Fibroblast of mammary gland (primary cell): ENCODE measurements around the gene ETV6.

Experiments used
- DNase-seq: peaks from one replicate; pipeline ENCODE4 v3.0.0-alpha.2; 2010; ENCODE audit warnings: low read depth
- H3K4me3 ChIP-seq: 2 replicates; pipeline ENCODE4 v1.5.1; 2011; ENCODE audit warnings: low read depth, mild to moderate bottlenecking, low read length, moderate library complexity; ENCODE audit not compliant: control insufficient read depth
- TF ChIP-seq, protein P1 (sequence below): conservative IDR thresholded peaks from 2 replicates; pipeline ENCODE4 v1.5.1; 2011; ENCODE audit warnings: low read depth, low read length, inconsistent platforms; ENCODE audit not compliant: control insufficient read depth, insufficient read depth

Gene ETV6

DNA sequence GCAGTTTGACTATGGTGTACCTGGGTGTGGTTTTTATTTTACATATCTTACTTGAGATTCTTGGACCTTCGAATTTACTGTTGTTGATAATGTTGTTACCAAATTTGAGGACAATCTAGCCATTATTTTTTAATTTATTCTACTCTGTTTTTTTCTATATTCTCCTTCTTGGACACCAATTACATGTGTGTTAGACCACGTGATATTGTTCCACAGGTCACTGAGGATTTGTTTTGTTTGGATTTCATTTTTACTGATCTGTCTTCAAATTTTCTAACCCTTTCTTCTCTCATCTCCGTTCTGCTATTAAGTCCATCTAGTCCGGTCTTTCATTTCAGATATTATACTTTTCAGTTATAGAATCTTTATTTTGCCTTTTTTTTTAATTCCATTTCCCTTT lies 216.3 kb downstream of the ETV6 start:
- TF ChIP-seq, protein P1, sequence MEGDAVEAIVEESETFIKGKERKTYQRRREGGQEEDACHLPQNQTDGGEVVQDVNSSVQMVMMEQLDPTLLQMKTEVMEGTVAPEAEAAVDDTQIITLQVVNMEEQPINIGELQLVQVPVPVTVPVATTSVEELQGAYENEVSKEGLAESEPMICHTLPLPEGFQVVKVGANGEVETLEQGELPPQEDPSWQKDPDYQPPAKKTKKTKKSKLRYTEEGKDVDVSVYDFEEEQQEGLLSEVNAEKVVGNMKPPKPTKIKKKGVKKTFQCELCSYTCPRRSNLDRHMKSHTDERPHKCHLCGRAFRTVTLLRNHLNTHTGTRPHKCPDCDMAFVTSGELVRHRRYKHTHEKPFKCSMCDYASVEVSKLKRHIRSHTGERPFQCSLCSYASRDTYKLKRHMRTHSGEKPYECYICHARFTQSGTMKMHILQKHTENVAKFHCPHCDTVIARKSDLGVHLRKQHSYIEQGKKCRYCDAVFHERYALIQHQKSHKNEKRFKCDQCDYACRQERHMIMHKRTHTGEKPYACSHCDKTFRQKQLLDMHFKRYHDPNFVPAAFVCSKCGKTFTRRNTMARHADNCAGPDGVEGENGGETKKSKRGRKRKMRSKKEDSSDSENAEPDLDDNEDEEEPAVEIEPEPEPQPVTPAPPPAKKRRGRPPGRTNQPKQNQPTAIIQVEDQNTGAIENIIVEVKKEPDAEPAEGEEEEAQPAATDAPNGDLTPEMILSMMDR, result no peak
- H3K4me3 ChIP-seq, result no peak overlapping the region
- DNase-seq, result no peak

DNA sequence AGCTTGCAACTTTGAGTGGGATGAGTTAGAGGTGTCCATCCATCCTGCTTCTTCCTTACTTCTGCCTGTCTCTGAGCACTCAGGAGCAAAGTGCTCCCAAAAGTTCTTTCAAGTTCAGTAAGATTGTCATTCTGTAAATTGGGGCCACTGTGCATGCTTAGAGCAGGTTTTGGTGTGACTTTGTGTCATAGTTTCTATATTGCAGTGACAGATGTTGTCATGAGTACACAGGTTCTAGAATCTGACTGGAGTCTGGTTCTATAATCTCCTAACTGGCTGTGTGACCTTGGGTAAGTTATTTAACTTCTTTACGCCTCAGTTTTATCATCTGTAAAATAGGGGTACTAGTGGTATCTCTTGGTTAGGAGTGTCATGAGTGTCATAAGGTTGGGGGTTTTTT lies 218.6 kb downstream of the ETV6 start:
- TF ChIP-seq, protein P1, result no peak

DNA sequence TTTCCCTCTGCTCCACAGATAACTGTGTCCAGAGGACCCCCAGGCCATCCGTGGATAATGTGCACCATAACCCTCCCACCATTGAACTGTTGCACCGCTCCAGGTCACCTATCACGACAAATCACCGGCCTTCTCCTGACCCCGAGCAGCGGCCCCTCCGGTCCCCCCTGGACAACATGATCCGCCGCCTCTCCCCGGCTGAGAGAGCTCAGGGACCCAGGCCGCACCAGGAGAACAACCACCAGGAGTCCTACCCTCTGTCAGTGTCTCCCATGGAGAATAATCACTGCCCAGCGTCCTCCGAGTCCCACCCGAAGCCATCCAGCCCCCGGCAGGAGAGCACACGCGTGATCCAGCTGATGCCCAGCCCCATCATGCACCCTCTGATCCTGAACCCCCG lies 219.9 kb downstream of the ETV6 start:
- no peak for DNase-seq
- no peak overlapping the region for H3K4me3 ChIP-seq
- TF ChIP-seq, protein P1, result no peak

More for the DNA sequence above, 218.6 kb downstream of the ETV6 start:
- no peak overlapping the region for H3K4me3 ChIP-seq
- no peak for DNase-seq

DNA sequence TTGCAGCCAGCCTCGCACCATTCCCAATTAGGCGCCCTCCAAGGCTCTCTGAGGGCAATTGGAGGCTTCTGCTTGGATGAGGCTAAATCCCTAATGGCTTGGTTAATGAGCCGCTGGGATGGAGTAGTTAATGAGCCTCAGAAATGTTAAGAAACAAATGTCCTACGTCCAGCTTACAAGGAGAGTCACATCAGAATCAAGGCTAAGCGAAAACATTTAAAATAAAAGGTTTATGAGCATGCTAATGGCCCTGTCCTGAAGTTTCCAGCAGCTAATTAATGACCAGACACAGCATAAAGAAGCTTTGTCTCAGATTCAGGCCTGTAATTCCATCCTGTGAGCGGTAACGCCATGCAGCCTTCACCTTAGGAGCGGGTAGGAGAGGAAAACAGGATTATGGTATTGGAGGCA lies 220.6 kb downstream of the ETV6 start:
- DNase-seq, result no peak
- TF ChIP-seq, protein P1, result no peak
- H3K4me3 ChIP-seq, result no peak overlapping the region

DNA sequence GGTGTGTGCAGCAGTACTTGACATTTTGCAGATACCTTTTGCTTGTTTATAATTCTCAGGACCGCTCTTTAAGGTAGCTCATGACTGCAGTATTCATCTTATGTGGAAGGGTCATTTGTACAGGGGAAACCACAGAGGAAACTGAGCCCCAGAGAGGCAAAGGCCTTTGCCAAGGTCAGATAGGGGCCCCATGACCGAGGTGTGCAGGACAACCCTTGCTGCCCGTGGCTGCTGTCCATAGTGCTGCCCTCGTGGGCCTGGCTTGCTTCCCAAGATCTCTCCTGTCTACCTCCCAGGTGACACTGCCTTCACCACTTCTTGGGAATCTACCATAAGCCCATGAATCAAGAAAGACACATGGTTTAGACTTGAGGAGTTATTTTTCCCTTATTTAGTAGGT lies 222.6 kb downstream of the ETV6 start:
- no peak for DNase-seq
- H3K4me3 ChIP-seq, result no peak overlapping the region
- TF ChIP-seq, protein P1, result no peak

DNA sequence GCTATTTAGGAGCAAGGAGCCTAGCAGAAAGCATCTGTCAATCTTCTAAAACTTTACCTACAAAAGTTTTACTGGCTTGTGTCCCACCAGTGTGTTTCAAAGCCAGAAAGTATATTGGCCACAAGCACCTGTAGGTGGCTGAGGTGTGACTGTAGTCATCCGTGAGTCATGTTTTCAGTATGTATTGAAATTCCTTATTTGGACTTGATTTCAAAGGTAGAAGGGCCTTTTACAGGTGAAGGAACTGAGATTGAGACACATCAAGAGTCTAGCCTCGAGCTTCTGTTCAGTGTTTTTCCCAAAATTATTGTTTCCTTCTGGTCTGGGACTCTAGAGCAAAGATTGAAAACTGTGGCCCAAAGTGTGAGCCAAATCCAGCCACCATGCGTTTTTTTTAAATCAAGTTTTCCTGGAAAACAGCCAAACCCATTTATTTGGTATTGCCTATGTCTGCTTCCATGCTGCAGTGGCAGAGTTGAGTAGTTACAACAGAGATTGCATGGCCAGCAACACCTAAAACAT lies 226.0 kb downstream of the ETV6 start:
- no peak for DNase-seq
- no peak overlapping the region for H3K4me3 ChIP-seq
- TF ChIP-seq, protein P1, result no peak

DNA sequence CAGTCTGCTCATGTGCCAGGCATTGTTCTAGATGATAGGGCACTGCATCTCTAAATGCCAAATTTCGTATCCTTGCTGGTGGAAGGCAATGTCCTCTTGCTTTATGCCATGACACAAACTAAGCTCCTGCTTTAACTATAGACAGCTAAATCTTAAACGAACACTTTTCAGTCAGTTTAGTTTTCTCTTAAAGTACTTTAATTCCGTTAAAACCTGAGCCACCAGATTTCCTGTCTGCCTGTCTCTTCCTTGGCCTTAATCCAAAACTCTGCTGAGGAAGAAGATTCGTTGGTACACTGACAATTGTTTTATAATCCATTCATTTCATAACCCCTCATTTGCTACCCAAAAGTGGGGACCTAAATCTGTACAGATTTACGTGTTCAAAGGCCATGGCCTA lies 226.8 kb downstream of the ETV6 start:
- DNase-seq, result no peak
- no peak overlapping the region for H3K4me3 ChIP-seq
- TF ChIP-seq, protein P1, result no peak
